Femur (tissue), 1 donor: Measurements from ENCODE around the gene GPAM.

Experiments
- DNase-seq: peaks from one replicate; pipeline ENCODE4 v3.0.0-alpha.2; 2017

The GPAM gene

GRCh38 chr10:112176543-112176942 lies 7.0 kb downstream of the GPAM start:
- DNase-seq = no peak

- DNase-seq = no peak
Observed at GRCh38 chr10:112175409-112175808, 8.2 kb downstream of the GPAM start.

- no peak for DNase-seq
Observed at GRCh38 chr10:112173206-112173605, 10.4 kb downstream of the GPAM start.

GRCh38 chr10:112168733-112169132 lies 14.8 kb downstream of the GPAM start:
- DNase-seq = no peak

- no peak for DNase-seq
Observed at GRCh38 chr10:112166800-112167199, 16.8 kb downstream of the GPAM start.

- DNase-seq = no peak
Observed at GRCh38 chr10:112161757-112162518, 21.6 kb downstream of the GPAM start.

- DNase-seq = no peak
Observed at GRCh38 chr10:112160834-112161233, 22.7 kb downstream of the GPAM start.

- no peak for DNase-seq
Observed at GRCh38 chr10:112159469-112159868, 24.1 kb downstream of the GPAM start.

- DNase-seq = no peak
Observed at GRCh38 chr10:112151524-112152039, 32.0 kb downstream of the GPAM start.

GRCh38 chr10:112148331-112148730 lies 35.2 kb downstream of the GPAM start:
- DNase-seq = no peak

GRCh38 chr10:112146799-112147198 lies 36.8 kb downstream of the GPAM start:
- no peak for DNase-seq

GRCh38 chr10:112145263-112145662 lies 38.3 kb downstream of the GPAM start:
- no peak for DNase-seq

GRCh38 chr10:112143420-112143819 lies 40.1 kb downstream of the GPAM start:
- no peak for DNase-seq

GRCh38 chr10:112141292-112141691 lies 42.3 kb downstream of the GPAM start:
- no peak for DNase-seq

- peak; percentile 65 for DNase-seq
Observed at GRCh38 chr10:112140110-112140970, 43.2 kb downstream of the GPAM start.

GRCh38 chr10:112139176-112139575 lies 44.4 kb downstream of the GPAM start:
- DNase-seq = no peak

- DNase-seq = peak; percentile 70
Observed at GRCh38 chr10:112137154-112137987, 46.2 kb downstream of the GPAM start.

GRCh38 chr10:112136486-112137153 lies 46.9 kb downstream of the GPAM start:
- no peak for DNase-seq

GRCh38 chr10:112135604-112136003 lies 48.0 kb downstream of the GPAM start:
- DNase-seq = no peak

GRCh38 chr10:112132435-112132834 lies 51.1 kb downstream of the GPAM start:
- DNase-seq = no peak

- no peak for DNase-seq
Observed at GRCh38 chr10:112131996-112132395, 51.6 kb downstream of the GPAM start.

GRCh38 chr10:112131346-112131745 lies 52.2 kb downstream of the GPAM start:
- DNase-seq = no peak
